NCI-H1930 (cell line): ENCODE data around the gene CNOT10.
A peak's percentile ranks its signal among the peaks of the same experiment; 100 is the strongest.
"Not testable (repeated sequence)": the region's sequence is repeated elsewhere in the genome, so short reads cannot be mapped to it uniquely, and the experiment has no call there.

Experiments
- DNase-seq, 2 experiments: peaks; one replicate each; lab custom pipeline; 2025; lab: John Stamatoyannopoulos, UW

CNOT10 gene, protein sequence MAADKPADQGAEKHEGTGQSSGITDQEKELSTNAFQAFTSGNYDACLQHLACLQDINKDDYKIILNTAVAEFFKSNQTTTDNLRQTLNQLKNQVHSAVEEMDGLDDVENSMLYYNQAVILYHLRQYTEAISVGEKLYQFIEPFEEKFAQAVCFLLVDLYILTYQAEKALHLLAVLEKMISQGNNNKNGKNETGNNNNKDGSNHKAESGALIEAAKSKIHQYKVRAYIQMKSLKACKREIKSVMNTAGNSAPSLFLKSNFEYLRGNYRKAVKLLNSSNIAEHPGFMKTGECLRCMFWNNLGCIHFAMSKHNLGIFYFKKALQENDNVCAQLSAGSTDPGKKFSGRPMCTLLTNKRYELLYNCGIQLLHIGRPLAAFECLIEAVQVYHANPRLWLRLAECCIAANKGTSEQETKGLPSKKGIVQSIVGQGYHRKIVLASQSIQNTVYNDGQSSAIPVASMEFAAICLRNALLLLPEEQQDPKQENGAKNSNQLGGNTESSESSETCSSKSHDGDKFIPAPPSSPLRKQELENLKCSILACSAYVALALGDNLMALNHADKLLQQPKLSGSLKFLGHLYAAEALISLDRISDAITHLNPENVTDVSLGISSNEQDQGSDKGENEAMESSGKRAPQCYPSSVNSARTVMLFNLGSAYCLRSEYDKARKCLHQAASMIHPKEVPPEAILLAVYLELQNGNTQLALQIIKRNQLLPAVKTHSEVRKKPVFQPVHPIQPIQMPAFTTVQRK

GRCh38 chr3:32684800-32685542, at the start of gene CNOT10:
Gene CNOT10 (plus strand): TSS chr3:32685188. CDS start chr3:32685461, 273 bp downstream.
- DNase-seq = peak; percentile 81 to 85

GRCh38 chr3:32640939-32641338, 44.0 kb upstream of the CNOT10 start:
- DNase-seq = no peak

DNA sequence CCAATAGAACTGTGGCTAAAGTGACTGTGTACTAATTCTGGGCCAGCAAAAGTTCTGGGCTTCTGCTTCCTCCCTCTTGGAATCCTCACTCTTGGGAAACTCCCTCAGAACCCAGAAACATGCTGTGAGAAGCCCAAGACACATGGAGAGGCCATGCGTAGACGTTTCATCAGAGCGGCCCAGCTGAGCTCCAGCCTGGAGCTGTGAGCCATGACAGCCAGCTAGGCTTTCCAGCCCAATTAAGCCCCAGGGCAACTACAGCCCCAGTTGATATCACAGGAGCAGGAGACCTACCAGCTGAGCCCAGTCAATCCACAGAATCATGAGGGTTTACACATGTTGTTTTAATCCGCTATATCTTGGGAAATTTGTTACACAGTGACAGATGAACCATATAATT, 43.6 kb upstream of the CNOT10 start:
- DNase-seq = no peak

DNA sequence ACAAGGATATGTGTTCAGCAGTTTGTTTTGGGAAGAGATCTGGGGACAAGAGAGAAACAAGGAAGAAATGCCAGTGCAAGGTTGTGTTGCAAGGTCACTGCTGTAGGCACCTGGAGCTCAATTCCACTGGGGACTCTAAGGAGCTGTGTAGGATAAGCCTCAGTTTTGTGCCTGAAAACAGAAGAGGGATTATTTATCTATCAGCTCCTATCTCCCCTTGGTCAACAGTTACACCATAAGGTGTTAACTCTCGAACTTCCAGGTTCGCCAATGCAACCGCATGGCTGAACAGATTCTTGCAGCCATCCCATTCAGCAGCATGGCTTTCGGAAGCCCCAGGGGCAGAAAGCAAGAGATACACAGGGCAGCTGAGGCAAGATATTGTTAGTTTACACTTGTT, 41.6 kb upstream of the CNOT10 start:
- no peak for DNase-seq

GRCh38 chr3:32643816-32644215, 41.2 kb upstream of the CNOT10 start:
- no peak for DNase-seq

- DNase-seq = no peak
These were observed 40.6 kb upstream of the CNOT10 start for GRCh38 chr3:32644380-32644779.

GRCh38 chr3:32646761-32647160, 38.2 kb upstream of the CNOT10 start:
- no peak for DNase-seq

GRCh38 chr3:32652337-32653100, 32.5 kb upstream of the CNOT10 start:
- not testable (repeated sequence) for DNase-seq

- no peak for DNase-seq
These were observed 29.8 kb upstream of the CNOT10 start for GRCh38 chr3:32655167-32655566.

- DNase-seq = no peak
These were observed 24.4 kb upstream of the CNOT10 start for GRCh38 chr3:32660634-32661033.

DNA sequence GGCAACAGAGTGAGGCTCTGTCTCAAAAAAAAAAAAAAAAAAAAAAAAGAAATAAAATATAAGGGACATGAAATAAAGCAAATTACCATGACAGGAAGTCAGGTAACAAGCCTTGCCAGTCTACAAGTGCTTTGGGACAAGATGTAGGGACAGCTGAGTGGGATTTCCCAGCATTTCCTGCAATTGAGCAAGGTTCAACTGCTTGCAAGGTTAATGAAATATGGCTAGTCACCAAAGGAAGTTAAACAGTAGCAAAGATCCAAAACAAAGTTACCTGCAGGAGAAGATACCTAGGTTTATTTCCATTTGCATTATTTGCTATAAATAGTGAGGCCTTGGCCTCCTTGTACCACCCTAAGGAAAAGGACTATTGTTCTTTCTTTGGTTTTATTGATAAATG, 22.3 kb upstream of the CNOT10 start:
- DNase-seq = no peak

DNA sequence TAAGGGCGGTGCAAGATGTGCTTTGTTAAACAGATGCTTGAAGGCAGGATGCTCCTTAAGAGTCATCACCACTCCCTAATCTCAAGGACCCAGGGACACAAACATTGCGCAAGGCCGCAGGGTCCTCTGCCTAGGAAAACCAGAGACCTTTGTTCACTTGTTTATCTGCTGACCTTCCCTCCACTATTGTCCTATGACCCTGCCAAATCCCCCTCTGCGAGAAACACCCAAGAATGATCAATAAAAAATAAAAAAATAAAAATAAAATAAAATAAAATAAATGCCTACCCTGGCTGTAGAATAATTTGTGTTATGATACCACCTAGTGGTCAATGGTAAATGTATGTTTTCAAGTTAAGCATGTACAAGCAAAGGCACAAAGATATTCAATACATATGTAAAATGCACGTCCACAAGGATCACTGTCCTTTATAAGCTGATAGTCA, 20.3 kb upstream of the CNOT10 start:
- not testable (repeated sequence) for DNase-seq

- DNase-seq = no peak
These were observed 17.9 kb upstream of the CNOT10 start for GRCh38 chr3:32667072-32667582.

DNA sequence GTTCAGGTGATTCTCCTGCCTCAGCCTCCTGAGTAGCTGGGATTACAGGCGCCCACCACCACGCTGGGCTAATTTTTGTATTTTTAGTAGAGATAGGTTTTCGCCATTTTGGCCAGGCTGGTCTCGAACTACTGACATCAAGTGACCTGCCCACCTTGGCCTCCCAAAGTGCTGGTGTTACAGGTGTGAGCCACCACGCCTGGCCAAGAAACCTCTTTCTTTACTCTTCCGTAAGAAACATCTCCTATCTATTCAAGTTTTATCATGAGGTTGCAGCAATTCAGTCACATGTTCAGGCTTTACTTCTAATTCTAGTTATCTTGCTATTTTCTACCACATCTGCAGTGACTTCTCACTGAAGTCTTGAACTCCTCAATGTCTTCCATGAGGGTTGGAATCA, 15.8 kb upstream of the CNOT10 start:
- not testable (repeated sequence) for DNase-seq

DNA sequence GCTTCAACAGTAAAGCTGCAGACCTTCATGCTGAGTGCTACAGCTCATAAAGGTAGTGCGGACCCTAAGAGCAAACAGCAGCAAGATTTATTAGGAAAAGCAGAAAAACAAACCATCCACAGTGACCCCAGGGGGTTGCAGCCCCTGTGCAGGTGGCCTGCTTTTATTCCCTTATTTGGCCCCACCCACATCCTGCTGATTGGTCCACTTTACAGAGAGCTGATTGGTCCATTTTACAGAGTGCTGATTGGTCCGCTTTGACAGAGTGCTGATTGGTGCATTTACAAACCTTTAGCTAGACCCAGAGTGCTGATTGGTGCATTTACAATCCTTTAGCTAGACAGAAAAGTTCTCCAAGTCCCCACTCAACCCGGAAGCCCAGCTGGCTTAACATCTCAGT, 11.3 kb upstream of the CNOT10 start:
- not testable (repeated sequence) for DNase-seq

GRCh38 chr3:32675164-32675563, 9.8 kb upstream of the CNOT10 start:
- no peak for DNase-seq

DNA sequence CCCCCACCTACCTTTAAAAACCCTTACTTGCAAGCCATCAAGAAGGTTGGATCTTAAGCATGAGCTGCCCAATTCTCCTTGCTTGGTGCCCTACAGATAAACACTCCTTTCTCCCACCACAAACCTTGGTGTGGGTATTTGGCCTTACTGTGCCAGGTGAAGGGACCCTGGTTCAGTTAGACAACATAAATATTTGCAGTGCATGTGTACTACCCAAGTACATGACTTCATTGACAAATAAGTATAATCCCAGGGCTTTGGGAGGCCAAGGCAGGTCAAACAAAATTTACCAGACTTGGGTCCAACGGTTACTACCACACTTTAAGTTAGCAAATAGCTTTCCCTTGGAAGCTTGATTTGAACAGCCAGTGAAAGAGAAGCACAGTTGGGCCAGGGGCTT, 9.3 kb upstream of the CNOT10 start:
- DNase-seq = no peak

DNA sequence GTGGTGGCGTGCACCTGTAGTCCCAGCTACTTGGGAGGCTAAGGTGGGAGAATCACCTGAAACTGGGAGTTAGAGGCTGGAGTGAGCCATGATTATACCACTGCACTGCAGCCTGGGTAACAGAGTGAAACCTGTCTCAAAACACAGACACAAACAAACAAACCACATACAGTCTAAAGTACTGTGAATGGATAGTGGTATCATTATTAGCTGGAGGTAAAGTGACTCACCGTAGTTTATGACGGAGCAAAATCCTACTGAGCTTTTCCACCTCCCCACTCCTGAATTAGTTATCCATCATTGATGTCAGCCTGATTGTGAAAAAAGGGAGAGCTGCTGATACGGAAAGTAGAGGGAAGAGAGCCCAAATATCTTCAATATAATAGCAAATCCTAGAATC, 3.2 kb upstream of the CNOT10 start:
- no peak for DNase-seq

GRCh38 chr3:32684029-32684799, 774 bp upstream of the CNOT10 start:
- no peak for DNase-seq

DNA sequence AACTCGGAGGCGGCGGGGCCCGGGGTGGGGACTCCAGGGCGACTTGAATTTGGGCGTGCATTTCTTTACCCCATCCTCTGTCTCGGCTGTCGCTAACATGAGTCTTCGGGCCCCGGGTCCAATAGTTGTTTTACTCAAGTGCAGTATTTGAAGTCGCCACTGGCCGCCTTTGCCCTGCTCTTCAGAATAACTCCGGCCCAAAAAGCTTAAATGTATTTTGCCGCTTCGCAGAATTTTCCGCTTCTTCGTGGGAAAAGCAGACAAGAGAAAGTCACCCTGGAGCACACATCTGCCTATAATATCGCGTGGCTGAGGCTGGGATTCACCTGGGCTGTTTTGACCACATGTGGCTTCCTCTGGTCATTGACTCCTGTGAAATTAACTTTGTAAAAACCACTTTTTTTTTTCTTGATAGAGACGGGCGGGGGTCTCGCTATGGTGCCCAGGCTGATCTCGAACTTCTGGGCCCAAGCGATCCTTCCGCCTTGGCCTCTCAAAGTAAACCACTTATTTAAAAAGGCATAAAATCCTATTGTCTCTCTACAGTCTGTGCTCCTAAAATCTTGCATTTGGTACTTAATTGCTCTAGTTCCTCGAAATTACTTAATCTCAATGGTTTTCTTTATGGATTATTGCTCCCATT, 676 bp downstream of the CNOT10 start:
- no peak for DNase-seq
